SIG-M5 (cell line): ENCODE data around the gene ADGRG4.

Experiments
- DNase-seq: peaks from one replicate; lab custom pipeline; 2025; lab: John Stamatoyannopoulos, UW

ADGRG4 gene

DNA sequence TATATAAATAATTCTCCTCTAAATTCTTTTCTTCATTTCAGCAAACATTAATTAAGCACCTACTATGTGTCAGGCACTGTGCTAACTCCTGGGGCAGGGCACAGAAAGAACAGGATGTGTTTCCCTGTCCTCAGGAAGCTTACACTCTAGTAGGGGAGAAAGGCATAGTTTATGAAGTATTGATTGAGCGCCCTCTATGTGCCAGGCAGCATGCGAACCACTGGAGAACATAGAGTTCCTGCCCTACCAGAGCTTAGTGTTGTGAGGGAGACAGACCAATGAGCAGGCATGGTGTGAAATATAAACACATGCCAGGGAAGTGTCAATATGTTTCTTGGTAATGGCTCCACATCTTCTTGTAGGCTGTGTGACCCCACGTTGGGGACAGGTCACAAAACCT, 3.7 kb downstream of the ADGRG4 start:
- no peak for DNase-seq

GRCh38 chrX:136306182-136306581, 5.4 kb downstream of the ADGRG4 start:
- no peak for DNase-seq

GRCh38 chrX:136307471-136307870, 6.7 kb downstream of the ADGRG4 start:
- no peak for DNase-seq

DNA sequence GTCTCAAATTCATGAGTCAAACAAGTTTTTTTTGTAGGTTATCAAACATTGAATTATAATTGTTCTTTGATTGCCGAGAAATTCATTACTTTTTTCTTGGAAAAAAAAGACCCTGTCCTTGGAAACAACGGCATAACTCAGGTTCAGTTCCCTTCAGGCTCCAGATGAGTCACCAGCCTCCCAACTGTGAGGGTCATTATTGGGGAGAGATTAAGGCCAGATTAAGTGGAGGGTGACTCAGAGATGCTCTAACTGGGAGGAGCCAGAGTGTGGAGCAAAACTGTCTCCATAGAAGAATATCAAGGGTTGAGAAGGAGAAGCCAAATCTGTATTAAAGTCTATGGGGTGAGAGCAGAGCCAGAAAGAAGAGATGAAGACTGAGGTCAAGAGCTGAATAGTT, 9.6 kb downstream of the ADGRG4 start:
- DNase-seq, result no peak

DNA sequence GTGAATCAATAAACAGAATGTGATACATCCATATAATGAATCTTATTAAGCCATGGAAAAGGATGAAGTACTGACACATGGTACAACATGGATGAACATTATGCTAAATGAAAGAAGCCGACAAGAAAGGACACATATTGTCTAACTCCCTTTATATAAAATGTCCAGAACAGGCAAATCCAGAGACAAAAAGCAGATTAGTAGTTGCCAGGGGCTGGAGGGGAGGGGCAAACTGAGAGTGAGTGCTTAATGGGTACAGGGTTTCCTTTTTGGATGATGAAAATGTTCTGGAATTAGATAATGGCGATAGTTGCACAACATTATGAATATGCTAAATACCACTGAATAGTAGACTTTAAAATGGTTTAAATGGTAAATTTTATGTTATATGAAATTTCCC, 17.4 kb downstream of the ADGRG4 start:
- DNase-seq, result no peak

GRCh38 chrX:136318895-136319597, 18.3 kb downstream of the ADGRG4 start:
- DNase-seq, result no peak

GRCh38 chrX:136319600-136319999, 18.8 kb downstream of the ADGRG4 start:
- DNase-seq, result no peak

DNA sequence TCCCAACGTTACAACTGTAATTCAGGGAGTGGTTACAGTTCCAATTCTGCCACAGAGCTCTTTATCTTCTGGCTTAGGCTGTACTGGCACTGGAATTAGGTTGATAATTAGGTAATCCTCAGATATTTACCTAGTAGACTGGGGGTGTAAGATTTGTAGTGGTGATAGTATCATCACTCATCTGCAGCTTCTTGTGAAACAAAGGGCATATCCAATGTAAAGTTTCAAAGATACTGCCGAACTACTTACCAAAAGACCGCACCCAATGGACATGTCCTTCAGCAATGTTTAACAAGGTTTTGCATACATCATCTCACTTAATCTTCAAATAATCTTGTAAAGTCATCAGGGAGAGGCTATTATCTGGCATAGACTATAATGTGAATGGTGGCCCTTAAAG, 20.8 kb downstream of the ADGRG4 start:
- no peak for DNase-seq

DNA sequence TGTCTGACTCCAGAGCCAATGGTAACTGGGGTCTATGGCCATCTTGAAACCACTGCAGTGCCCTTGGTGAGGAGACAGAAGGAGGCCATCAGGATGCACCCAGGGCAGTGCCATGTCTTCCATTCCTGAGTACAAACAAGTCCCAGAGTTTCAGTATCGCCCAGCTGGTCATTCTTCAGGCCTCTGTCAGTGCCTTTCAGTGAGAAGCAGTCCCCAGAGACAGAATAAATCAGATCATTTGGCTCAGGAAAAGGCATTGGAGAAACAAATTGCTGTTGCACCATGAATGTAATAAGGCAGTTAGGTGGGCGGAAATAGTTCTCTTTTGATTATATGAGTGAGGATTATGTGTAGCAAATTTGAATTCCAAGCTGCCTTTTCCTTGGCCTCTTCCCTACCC, 21.3 kb downstream of the ADGRG4 start:
- DNase-seq, result no peak

DNA sequence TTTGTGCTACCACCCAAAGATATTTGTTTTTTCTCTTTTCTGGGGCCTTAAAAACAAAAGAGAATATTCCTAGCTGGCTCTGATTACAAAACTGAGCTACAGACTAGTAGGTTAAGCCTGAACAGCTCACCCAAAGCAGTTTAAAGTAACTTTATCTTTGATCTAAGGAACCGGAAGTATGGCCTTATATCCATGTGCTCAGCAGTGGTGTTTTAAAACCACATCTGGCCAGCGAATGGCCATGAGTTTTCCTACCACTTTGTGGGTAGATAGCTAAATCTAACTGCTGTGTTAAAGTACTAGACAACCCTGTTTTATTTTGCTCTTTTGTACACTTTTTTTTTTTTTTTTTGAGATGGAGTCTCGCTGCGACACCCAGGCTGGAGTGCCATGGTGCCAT, 24.6 kb downstream of the ADGRG4 start:
- no peak for DNase-seq

DNA sequence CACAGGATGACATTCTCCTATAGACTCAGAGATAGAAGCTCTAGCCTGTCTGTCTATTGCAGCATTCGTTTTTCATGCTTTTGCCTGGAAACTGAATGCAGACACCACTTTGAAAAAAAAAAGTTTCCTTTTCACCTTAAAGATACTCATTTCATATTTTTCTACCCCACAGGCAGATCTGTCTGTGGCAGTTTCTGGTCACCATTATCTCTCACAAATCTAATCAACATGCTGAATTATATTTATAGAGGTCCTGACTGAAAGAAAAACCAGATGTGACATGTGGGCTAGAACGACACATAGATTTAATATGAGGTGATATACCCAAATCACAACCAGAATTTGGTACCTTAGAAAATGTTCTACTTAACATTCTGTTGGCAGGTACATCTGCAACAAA, 28.2 kb downstream of the ADGRG4 start:
- DNase-seq, result no peak

DNA sequence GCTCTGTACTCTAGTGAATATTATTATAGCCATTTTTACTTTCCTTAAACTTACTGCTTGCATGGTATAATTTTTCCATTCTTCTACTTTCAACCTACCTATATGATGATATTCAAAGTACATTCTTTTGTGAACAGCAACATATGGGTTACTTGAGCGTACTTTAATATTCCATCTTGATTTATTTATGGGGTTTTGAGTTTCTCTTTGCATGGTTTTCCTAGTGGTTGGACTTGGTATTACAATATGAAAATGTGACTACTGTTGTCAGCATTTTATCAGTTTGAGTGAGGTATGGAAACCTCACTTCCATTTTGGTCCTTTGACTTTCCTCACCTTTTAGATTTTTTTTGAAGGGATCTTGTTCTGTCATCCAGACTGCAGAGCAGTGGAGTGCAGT, 35.9 kb downstream of the ADGRG4 start:
- no peak for DNase-seq

DNA sequence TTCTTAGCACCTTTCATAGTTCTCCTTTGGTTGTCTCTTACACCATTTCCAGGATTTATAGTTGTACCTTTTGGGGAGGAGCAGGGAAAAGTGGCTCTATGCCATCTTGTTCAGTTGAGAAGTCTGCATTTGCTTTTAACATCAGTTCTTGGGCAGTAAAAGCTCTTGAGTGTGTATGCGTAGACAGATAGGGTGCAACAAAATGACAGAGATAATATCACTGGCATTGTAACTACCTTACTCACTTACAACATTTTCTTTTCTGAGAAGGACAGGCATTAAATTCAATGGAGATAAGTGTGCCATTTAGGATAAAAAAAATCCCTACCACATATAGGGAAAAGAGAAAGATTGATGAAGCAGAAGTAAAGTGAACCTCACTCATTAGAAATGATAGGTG, 38.9 kb downstream of the ADGRG4 start:
- DNase-seq, result no peak

GRCh38 chrX:136344320-136344719, 43.6 kb downstream of the ADGRG4 start:
- no peak for DNase-seq

DNA sequence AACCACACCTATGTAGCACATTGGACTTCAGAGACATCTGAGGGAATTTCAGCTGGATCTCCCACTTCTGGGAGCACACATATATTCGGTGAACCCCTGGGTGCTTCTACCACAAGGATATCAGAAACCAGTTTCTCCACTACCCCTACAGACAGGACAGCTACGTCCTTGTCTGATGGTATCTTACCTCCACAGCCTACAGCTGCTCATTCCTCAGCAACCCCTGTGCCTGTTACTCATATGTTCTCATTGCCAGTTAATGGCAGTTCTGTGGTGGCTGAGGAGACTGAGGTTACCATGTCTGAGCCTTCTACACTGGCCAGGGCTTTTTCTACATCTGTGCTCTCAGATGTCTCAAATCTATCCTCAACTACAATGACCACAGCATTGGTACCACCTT, 45.7 kb downstream of the ADGRG4 start:
- DNase-seq, result no peak

- DNase-seq, result no peak
Observed at GRCh38 chrX:136347706-136348105, 46.9 kb downstream of the ADGRG4 start.

DNA sequence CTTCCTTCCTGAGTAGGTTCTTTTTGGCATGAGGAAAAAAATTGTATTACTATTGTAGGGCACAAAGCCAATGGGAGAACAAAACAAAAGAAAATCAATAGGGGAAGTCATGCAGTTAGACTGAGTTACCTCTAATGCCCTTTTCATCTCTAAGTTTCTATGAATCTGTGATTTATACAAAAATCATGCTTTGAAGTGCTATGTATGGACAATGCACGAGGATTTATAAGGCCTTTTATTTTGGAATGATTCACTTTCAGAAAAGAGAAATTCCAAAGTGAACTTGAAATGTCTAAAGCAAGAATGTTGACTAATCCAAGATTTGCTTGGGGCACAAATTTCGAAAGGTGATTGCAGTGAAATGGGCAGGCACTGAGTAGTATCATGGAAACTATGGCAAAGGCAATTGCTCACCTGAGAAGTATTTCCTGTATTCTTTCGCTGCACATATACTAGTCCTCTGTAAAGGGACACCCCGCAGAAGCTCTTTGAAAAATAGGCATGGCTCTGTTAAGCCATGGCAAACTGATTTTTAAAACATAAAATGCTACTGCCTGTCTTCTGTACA, 52.8 kb downstream of the ADGRG4 start:
- DNase-seq, result no peak

GRCh38 chrX:136354201-136354600, 53.4 kb downstream of the ADGRG4 start:
- DNase-seq, result no peak

GRCh38 chrX:136369377-136369776, 68.6 kb downstream of the ADGRG4 start:
- DNase-seq, result no peak

- DNase-seq, result no peak
Observed at GRCh38 chrX:136376713-136377112, 76.0 kb downstream of the ADGRG4 start.

- no peak for DNase-seq
Observed at GRCh38 chrX:136380010-136380769, 79.4 kb downstream of the ADGRG4 start.

DNA sequence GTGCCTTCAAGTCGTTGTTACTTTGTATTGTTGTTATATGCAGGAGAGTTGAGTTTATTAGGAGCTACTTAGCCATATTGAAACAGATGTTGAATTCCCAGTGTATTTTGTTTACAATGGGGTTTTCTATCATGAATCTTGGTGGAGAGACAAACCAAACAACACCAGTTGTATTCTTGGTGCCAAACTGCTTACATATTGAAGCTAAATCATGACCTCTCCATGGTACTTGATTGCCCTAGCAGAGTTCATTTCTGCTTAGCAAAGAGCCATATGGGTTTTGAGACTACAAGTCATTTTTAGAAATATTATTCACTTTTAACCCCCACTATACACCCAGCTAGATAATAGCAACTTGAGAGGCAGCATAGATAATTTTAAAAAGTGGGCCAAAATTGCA, 85.4 kb downstream of the ADGRG4 start:
- no peak for DNase-seq

DNA sequence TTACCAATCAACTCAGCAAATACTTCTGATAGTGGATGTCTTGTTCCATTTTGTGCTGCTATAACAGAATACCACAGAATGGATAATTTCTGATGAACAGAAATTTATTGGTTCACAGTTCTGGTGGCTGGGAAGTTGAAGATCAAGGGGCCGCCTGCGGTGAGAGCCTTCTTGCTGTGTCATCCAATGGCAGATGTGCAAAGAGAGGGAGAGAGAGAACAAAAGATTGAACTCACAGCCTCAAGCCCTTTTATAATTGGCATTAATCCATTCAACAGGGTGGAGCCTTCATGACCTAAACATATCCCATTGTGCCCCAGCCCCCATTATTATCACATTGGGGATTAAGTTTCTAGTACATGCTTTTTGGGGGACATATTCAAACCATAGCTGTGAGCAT, 86.1 kb downstream of the ADGRG4 start:
- no peak for DNase-seq
